ENCODE measurements around the gene MAMDC4.

MAMDC4 gene

GRCh38 chr9:136849960-136850865 lies 1.9 kb upstream of the MAMDC4 start:
- no peak for DNase-seq

- no peak for DNase-seq
These were observed 1.0 kb upstream of the MAMDC4 start for GRCh38 chr9:136850866-136851775.

- no peak for DNase-seq
These were observed 784 bp downstream of the MAMDC4 start for GRCh38 chr9:136852664-136853595.

GRCh38 chr9:136853596-136854112 lies 1.5 kb downstream of the MAMDC4 start:
- DNase-seq = no peak

- no peak for DNase-seq
These were observed 2.1 kb downstream of the MAMDC4 start for GRCh38 chr9:136854113-136854841.

- DNase-seq = no peak
These were observed 2.8 kb downstream of the MAMDC4 start for GRCh38 chr9:136854842-136855460.

- no peak for DNase-seq
These were observed 3.4 kb downstream of the MAMDC4 start for GRCh38 chr9:136855461-136856078.

GRCh38 chr9:136856079-136856476 lies 3.9 kb downstream of the MAMDC4 start:
- DNase-seq = no peak

GRCh38 chr9:136856541-136857141 lies 4.5 kb downstream of the MAMDC4 start:
- no peak for DNase-seq

- DNase-seq = no peak
These were observed 5.0 kb downstream of the MAMDC4 start for GRCh38 chr9:136857166-136857565.

- no peak for DNase-seq
These were observed 5.7 kb downstream of the MAMDC4 start for GRCh38 chr9:136857581-136858412.

- no peak for DNase-seq
These were observed 6.3 kb downstream of the MAMDC4 start for GRCh38 chr9:136858452-136858843.

- DNase-seq = no peak
These were observed 7.0 kb downstream of the MAMDC4 start for GRCh38 chr9:136858844-136859757.

GRCh38 chr9:136860529-136860928 lies 8.4 kb downstream of the MAMDC4 start:
- DNase-seq = no peak

- DNase-seq = no peak
These were observed 9.1 kb downstream of the MAMDC4 start for GRCh38 chr9:136860933-136861873.

GRCh38 chr9:136861874-136862457 lies 9.8 kb downstream of the MAMDC4 start:
- no peak for DNase-seq

Data from activated CD4-positive, alpha-beta T cell treated with anti-CD3 and anti-CD28 coated beads for 4 hours (primary cell).